ENCODE measurements around the gene OTUD7B.

Gene OTUD7B

GRCh38 chr1:149915429-149916192 lies 94.9 kb downstream of the OTUD7B start:
- DNase-seq = no peak

GRCh38 chr1:149914545-149914944 lies 96.0 kb downstream of the OTUD7B start:
- no peak for DNase-seq

- no peak for DNase-seq
Measured at GRCh38 chr1:149906570-149907075, 103.9 kb downstream of the OTUD7B start.

- no peak for DNase-seq
Measured at GRCh38 chr1:149903836-149904491, 106.6 kb downstream of the OTUD7B start.

GRCh38 chr1:149899460-149900284 lies 110.9 kb downstream of the OTUD7B start, which contains the start of gene BOLA1:
BOLA1 (plus strand) TSS chr1:149899568; CDS start chr1:149900060, 492 bp downstream.
- DNase-seq = peak; percentile 85

- no peak for DNase-seq
Measured at GRCh38 chr1:149896575-149896974, 114.0 kb downstream of the OTUD7B start.

- no peak for DNase-seq
Measured at GRCh38 chr1:149888999-149889289, 121.6 kb downstream of the OTUD7B start.

GRCh38 chr1:149888247-149888998 lies 122.1 kb downstream of the OTUD7B start:
- peak; percentile 90 for DNase-seq
